Measurements from ENCODE around the gene LANCL1.

The LANCL1 gene

DNA sequence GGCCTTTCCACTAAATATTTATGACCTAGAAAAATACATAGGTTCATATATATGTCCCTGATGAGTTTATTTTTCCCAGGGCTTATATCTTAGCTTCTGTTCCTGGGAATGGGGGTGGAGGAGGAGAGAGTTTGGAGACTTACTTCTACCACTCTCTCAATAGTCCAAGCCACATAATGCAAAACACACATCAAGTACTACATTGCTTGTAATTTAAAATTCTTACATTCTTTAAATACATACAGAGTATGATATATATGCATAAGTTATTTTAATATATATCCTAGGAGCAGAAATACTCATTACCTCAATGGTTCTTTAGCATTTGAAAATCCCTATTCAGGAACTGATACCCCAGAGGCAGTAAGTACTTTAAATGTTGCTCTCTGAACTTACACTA lies 88.4 kb downstream of the LANCL1 start:
- no peak for DNase-seq

DNA sequence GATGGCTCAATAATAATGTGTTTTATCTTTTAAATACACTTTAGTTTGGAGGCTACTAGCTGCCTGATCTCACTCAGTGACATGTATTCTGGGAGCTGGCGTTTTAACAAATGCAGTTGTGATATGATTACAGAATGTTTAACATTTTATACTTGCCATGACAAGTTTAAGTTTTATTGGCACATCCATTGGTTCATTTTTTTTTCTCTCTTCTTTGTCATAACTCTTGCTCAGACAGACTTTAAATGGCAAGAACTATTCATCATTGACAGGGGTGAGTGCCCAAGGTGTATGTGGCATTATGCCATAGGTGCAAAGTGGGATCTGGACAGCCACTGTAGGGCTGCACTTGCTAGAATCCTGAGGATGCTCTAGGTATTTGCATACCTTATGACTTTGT lies 89.5 kb downstream of the LANCL1 start:
- no peak for DNase-seq

Measured in activated CD4-positive, alpha-beta T cell treated with anti-CD3 and anti-CD28 coated beads for 4 hours (primary cell).